Measurements from ENCODE around the gene GRAMD1B.

Gene GRAMD1B

GRCh38 chr11:123532131-123532530 lies 102.1 kb downstream of the GRAMD1B start:
- no peak for DNase-seq (ENCODE audit: low read depth, low spot score)

GRCh38 chr11:123535401-123535800 lies 105.3 kb downstream of the GRAMD1B start:
- no peak for DNase-seq (ENCODE audit: low read depth, low spot score)

GRCh38 chr11:123536690-123537437 lies 106.8 kb downstream of the GRAMD1B start:
- no peak for DNase-seq (ENCODE audit: low read depth, low spot score)

- DNase-seq (ENCODE audit: low read depth, low spot score) = no peak
These were observed 107.7 kb downstream of the GRAMD1B start for GRCh38 chr11:123537726-123538125.

GRCh38 chr11:123543797-123544196 lies 113.7 kb downstream of the GRAMD1B start:
- DNase-seq (ENCODE audit: low read depth, low spot score) = no peak

GRCh38 chr11:123544631-123545375 lies 114.7 kb downstream of the GRAMD1B start:
- no peak for DNase-seq (ENCODE audit: low read depth, low spot score)

- no peak for DNase-seq (ENCODE audit: low read depth, low spot score)
These were observed 115.7 kb downstream of the GRAMD1B start for GRCh38 chr11:123545726-123546270.

GRCh38 chr11:123546515-123546914 lies 116.4 kb downstream of the GRAMD1B start:
- no peak for DNase-seq (ENCODE audit: low read depth, low spot score)

- DNase-seq (ENCODE audit: low read depth, low spot score) = no peak
These were observed 117.1 kb downstream of the GRAMD1B start for GRCh38 chr11:123547180-123547579.

GRCh38 chr11:123548774-123549173 lies 118.7 kb downstream of the GRAMD1B start:
- no peak for DNase-seq (ENCODE audit: low read depth, low spot score)

- DNase-seq (ENCODE audit: low read depth, low spot score) = no peak
These were observed 120.2 kb downstream of the GRAMD1B start for GRCh38 chr11:123549926-123550917.

GRCh38 chr11:123551079-123551478 lies 121.0 kb downstream of the GRAMD1B start:
- DNase-seq (ENCODE audit: low read depth, low spot score) = no peak

GRCh38 chr11:123556633-123557032 lies 126.6 kb downstream of the GRAMD1B start:
- no peak for DNase-seq (ENCODE audit: low read depth, low spot score)

- no peak for DNase-seq (ENCODE audit: low read depth, low spot score)
These were observed 128.7 kb downstream of the GRAMD1B start for GRCh38 chr11:123558536-123559315.

- no peak for DNase-seq (ENCODE audit: low read depth, low spot score)
These were observed 129.5 kb downstream of the GRAMD1B start for GRCh38 chr11:123559523-123559955.

- DNase-seq (ENCODE audit: low read depth, low spot score) = no peak
These were observed 129.9 kb downstream of the GRAMD1B start for GRCh38 chr11:123560006-123560405.

GRCh38 chr11:123561431-123561800 lies 131.3 kb downstream of the GRAMD1B start:
- no peak for DNase-seq (ENCODE audit: low read depth, low spot score)

GRCh38 chr11:123562158-123562557 lies 132.1 kb downstream of the GRAMD1B start:
- DNase-seq (ENCODE audit: low read depth, low spot score) = no peak

- DNase-seq (ENCODE audit: low read depth, low spot score) = no peak
These were observed 132.8 kb downstream of the GRAMD1B start for GRCh38 chr11:123562829-123563228.

GRCh38 chr11:123564221-123564620 lies 134.2 kb downstream of the GRAMD1B start:
- no peak for DNase-seq (ENCODE audit: low read depth, low spot score)

- DNase-seq (ENCODE audit: low read depth, low spot score) = no peak
These were observed 136.8 kb downstream of the GRAMD1B start for GRCh38 chr11:123566852-123567251.

Data from activated CD4-positive, CD25-positive, alpha-beta regulatory T cell treated with anti-CD3 and anti-CD28 coated beads, Interleukin-2, amount 50 U/mL, for 16 hours (primary cell).